GM12878 (cell line): ENCODE data around the gene RNF112. TPM values are rescaled to one million over a fixed set of nuclear protein-coding genes. Genes with fewer than 3 reads are reported as not detected.

Experiments used
- ATAC-seq: fragments of 200-7000 bp; cut with Tn5 transposase; 3 replicates; pipeline ENCODE4 v1.9.1; 2020; ENCODE audit warnings: mild to moderate bottlenecking, moderate library complexity
- BruUV-seq: library from RNA; stranded (reverse); fragments of 400-500 nt; replicated peaks from 2 replicates; lab custom pipeline; 2021; lab: Mats Ljungman, UMichigan
- CTCF ChIA-PET: fragments of 300-600 bp; sonication (Branson Sonifier 250); formaldehyde crosslinking; extraction: SDS; loops from one replicate; lab custom pipeline; 2021; ENCODE audit warnings: inconsistent platforms; lab: Yijun Ruan, JAX
- POLR2A ChIA-PET: fragments of 350-600 bp; formaldehyde crosslinking; extraction: SDS; loops from one replicate; lab custom pipeline; 2021; ENCODE audit warnings: inconsistent platforms; lab: Charles Lee
- RAD21 ChIA-PET: fragments of 300-600 bp; sonication (Branson Sonifier 250); formaldehyde crosslinking; loops from one replicate; lab custom pipeline; 2023; ENCODE audit warnings: antibody characterized with exemption; ENCODE audit not compliant: unreplicated experiment; lab: Charles Lee
- SMC1A ChIA-PET: fragments of 300-600 bp; sonication (Branson Sonifier 250); formaldehyde crosslinking; loops from one replicate; lab custom pipeline; 2023; ENCODE audit not compliant: unreplicated experiment, uncharacterized antibody; lab: Charles Lee
- DNase-seq: peaks from one replicate; pipeline ENCODE4 v3.0.0-alpha.2; 2011; ENCODE audit warnings: low read depth, low spot score
- FAIRE-seq: peaks from 3 replicates; lab custom pipeline; 2011; peaks lifted over from hg19 to GRCh38; lab: Jason Lieb, UNC
- H2AFZ ChIP-seq: 2 replicates; pipeline ENCODE4 v1.6.0; 2011; ENCODE audit warnings: low read depth, low read length, control low read depth; ENCODE audit not compliant: control insufficient read depth
- H3K27ac ChIP-seq: 2 replicates; pipeline ENCODE4 v1.5.1; 2011; ENCODE audit warnings: control low read depth; ENCODE audit not compliant: control insufficient read depth, insufficient read depth
- H3K27me3 ChIP-seq, 2 experiments: replicated peaks in 1 of 2; 2 replicates each; pipeline versions ENCODE4 v1.6.0 to v1.6.1; 2011; ENCODE audit warnings: low read length in 1 of 2; ENCODE audit not compliant: control insufficient read depth in 2 of 2, insufficient read depth in 2 of 2
- H3K36me3 ChIP-seq, 2 experiments: 2 replicates each; pipeline ENCODE4 v1.5.1; 2011; ENCODE audit warnings: low read length in 1 of 2; ENCODE audit not compliant: control insufficient read depth in 2 of 2, insufficient read depth in 2 of 2
- H3K4me1 ChIP-seq: 2 replicates; pipeline ENCODE4 v1.6.1; 2011; ENCODE audit warnings: mild to moderate bottlenecking, low read length, moderate library complexity, mixed read lengths; ENCODE audit not compliant: control insufficient read depth, insufficient read depth
- H3K4me2 ChIP-seq: 2 replicates; pipeline ENCODE4 v1.6.0; 2011; ENCODE audit warnings: control low read depth; ENCODE audit not compliant: control insufficient read depth, insufficient read depth
- H3K4me3 ChIP-seq: fragments of 200-600 bp; sonication (generic); 2 replicates; pipeline ENCODE4 v1.5.1; 2016
- H3K79me2 ChIP-seq: 2 replicates; pipeline ENCODE4 v1.6.0; 2011; ENCODE audit warnings: low read length; ENCODE audit not compliant: control insufficient read depth, insufficient read depth
- H3K9ac ChIP-seq: 2 replicates; pipeline ENCODE4 v1.8.0; 2011; ENCODE audit warnings: low read length, control low read depth, mixed read lengths; ENCODE audit not compliant: control insufficient read depth, insufficient read depth
- H3K9me3 ChIP-seq: replicated peaks from 3 replicates; pipeline ENCODE4 v1.5.1; 2011; ENCODE audit warnings: mild to moderate bottlenecking, low read length; ENCODE audit not compliant: control insufficient read depth, insufficient read depth
- H4K20me1 ChIP-seq: 2 replicates; pipeline ENCODE4 v1.6.0; 2011; ENCODE audit not compliant: control insufficient read depth, insufficient read depth
- CBX5 ChIP-seq: sonication (generic); IDR thresholded peaks from 2 replicates; pipeline ENCODE4 v1.6.1; 2016; ENCODE audit warnings: low read depth, moderate library complexity, mild to moderate bottlenecking, inconsistent platforms
- GABPA ChIP-seq: IDR thresholded peaks from 2 replicates; pipeline ENCODE4 v1.6.1; 2014; ENCODE audit warnings: antibody characterized with exemption, low read depth, mild to moderate bottlenecking, inconsistent platforms
- NFYB ChIP-seq: IDR thresholded peaks from 2 replicates; pipeline ENCODE4 v1.6.1; 2011; ENCODE audit warnings: low read depth, mild to moderate bottlenecking, low read length, improper control_type of control experiment, moderate library complexity; ENCODE audit not compliant: insufficient read depth
- TBL1XR1 ChIP-seq: IDR thresholded peaks from 2 replicates; pipeline ENCODE4 v1.6.1; 2012; ENCODE audit warnings: low read depth, low read length, improper control_type of control experiment
- TCF3 ChIP-seq: IDR thresholded peaks from 2 replicates; pipeline ENCODE4 v1.6.1; 2012; ENCODE audit warnings: low read depth, mild to moderate bottlenecking, low read length, borderline replicate concordance; ENCODE audit not compliant: insufficient read depth
- WGBS: methylation state at CpG from one replicate; pipeline ENCODE4 v1.1.6; 2016; ENCODE audit warnings: low lambda C conversion rate; ENCODE audit not compliant: insufficient replicate concordance, insufficient coverage; ENCODE audit errors: missing lambda C conversion rate; 5-methylcytosine and 5-hydroxymethylcytosine counted together
- in situ Hi-C: fragments of 300-500 bp; cut with MboI; formaldehyde crosslinking; loops from 9 replicates; pipeline ENCODE4 v1.14.3; 2018; ENCODE audit warnings: mixed read lengths
- intact Hi-C: fragments of 100-400 bp; cut with micrococcal nuclease; formaldehyde crosslinking; loops from one replicate; pipeline ENCODE4 v1.14.2; 2022; ENCODE audit not compliant: unreplicated experiment
- polyA plus RNA-seq, 11 experiments: library from polyadenylated mRNA; depleted of rRNA in 4 of 11; unstranded in 6 of 11; stranded (reverse) in 5 of 11; fragments of >200 nt; fragmentation: Nextera tagmentation in 4 of 11; fragmentation: Illumina TruSeq in 1 of 11; extraction: Ambion mirVana in 4 of 11; extraction: Trizol in 1 of 11; gene quantifications; 1 replicate in 1 of 11; 2 replicates in 10 of 11; pipeline versions ENCODE4 v1.2.1 to v1.2.3, GENCODE V29; 2011 to 2016; ENCODE audit warnings: inconsistent platforms in 2 of 11, missing spikeins in 2 of 11, low read depth in 1 of 11
- total RNA-seq, 4 experiments: library from RNA; depleted of rRNA in 3 of 4; stranded (reverse); fragments of >200 nt in 3 of 4; fragmentation: Illumina TruSeq in 1 of 4; extraction: Trizol in 1 of 4; gene quantifications; 2 replicates each; pipeline versions ENCODE4 v1.2.1 to v1.2.3, GENCODE V29; 2013 to 2021
- TF ChIP-seq, protein P1 (sequence below): fragments of 450-650 bp; IDR thresholded peaks from 2 replicates; pipeline ENCODE4 v1.6.1; 2016; ENCODE audit warnings: mild to moderate bottlenecking
- TF ChIP-seq, protein P2 (sequence below): IDR thresholded peaks from 2 replicates; pipeline ENCODE4 v1.6.1; 2012; ENCODE audit warnings: low read depth, low read length, improper control_type of control experiment
- TF ChIP-seq, protein P3 (sequence below): fragments of 450-650 bp; IDR thresholded peaks from 2 replicates; pipeline ENCODE4 v1.6.1; 2016; ENCODE audit warnings: mild to moderate bottlenecking

Gene RNF112
- total and polyA plus RNA-seq, 10 of the 15 experiments (the other 5 are each of a cell fraction or from before 2014, with no cell fraction given), result not detected

DNA sequence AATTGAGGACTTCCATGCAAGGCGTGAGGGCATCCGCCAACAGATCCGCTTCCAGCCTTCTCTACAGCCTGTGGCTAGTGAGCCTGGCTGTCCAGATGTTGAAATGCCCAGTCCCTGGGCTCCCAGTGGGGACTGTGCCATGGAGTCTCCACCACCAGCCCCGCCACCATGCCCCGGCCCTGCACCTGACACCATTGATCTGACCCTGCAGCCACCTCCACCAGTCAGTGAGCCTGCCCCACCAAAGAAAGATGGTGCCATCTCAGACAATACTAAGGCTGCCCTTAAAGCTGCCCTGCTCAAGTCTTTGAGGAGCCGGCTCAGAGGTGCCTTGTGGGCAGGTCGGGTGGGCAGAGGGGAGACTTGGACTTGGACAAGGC is 29.7 kb upstream of the RNF112 start:
- ATAC-seq, result no peak
- H3K4me3 ChIP-seq, result no peak overlapping the region
- no TSS peak for BruUV-seq
- TF ChIP-seq TCF3 (no peak), NFYB (no peak), GABPA (no peak), TBL1XR1 (no peak), CBX5 (no peak)
- TF ChIP-seq, protein P1, sequence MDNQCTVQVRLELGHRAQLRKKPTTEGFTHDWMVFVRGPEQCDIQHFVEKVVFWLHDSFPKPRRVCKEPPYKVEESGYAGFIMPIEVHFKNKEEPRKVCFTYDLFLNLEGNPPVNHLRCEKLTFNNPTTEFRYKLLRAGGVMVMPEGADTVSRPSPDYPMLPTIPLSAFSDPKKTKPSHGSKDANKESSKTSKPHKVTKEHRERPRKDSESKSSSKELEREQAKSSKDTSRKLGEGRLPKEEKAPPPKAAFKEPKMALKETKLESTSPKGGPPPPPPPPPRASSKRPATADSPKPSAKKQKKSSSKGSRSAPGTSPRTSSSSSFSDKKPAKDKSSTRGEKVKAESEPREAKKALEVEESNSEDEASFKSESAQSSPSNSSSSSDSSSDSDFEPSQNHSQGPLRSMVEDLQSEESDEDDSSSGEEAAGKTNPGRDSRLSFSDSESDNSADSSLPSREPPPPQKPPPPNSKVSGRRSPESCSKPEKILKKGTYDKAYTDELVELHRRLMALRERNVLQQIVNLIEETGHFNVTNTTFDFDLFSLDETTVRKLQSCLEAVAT, result no peak
- TF ChIP-seq, protein P2, sequence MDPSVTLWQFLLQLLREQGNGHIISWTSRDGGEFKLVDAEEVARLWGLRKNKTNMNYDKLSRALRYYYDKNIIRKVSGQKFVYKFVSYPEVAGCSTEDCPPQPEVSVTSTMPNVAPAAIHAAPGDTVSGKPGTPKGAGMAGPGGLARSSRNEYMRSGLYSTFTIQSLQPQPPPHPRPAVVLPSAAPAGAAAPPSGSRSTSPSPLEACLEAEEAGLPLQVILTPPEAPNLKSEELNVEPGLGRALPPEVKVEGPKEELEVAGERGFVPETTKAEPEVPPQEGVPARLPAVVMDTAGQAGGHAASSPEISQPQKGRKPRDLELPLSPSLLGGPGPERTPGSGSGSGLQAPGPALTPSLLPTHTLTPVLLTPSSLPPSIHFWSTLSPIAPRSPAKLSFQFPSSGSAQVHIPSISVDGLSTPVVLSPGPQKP, result no peak
- TF ChIP-seq, protein P3, sequence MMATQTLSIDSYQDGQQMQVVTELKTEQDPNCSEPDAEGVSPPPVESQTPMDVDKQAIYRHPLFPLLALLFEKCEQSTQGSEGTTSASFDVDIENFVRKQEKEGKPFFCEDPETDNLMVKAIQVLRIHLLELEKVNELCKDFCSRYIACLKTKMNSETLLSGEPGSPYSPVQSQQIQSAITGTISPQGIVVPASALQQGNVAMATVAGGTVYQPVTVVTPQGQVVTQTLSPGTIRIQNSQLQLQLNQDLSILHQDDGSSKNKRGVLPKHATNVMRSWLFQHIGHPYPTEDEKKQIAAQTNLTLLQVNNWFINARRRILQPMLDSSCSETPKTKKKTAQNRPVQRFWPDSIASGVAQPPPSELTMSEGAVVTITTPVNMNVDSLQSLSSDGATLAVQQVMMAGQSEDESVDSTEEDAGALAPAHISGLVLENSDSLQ, result no peak
- intact Hi-C loops, result no loop called here
- ChIA-PET RAD21 (no interaction called here), CTCF (no interaction called here), SMC1A (no interaction called here), POLR2A (no interaction called here)
- no peak overlapping the region for H2AFZ ChIP-seq
- in situ Hi-C loops, result no loop called here
- H3K27me3 ChIP-seq, result no peaks in the 10 kb centered on the region
- no peak for DNase-seq
- no peaks in the 10 kb centered on the region for H4K20me1 ChIP-seq
- H3K4me1 ChIP-seq, result no peaks in the 10 kb centered on the region
- no peak overlapping the region for H3K4me2 ChIP-seq
- no peak overlapping the region for H3K9ac ChIP-seq
- H3K9me3 ChIP-seq, result no peaks in the 10 kb centered on the region
- H3K36me3 ChIP-seq, result peaks cover 4 to 18% of the 10 kb centered on the region in 2 experiments
- H3K79me2 ChIP-seq, result peaks cover 4% of the 10 kb centered on the region
- FAIRE-seq, result no peak
- 93% methylated on average over 7 of the region's 7 CpGs for WGBS
- no peak overlapping the region for H3K27ac ChIP-seq
